GF-D8 (cell line): Measurements from ENCODE around the gene DRAXIN.

Experiments
- DNase-seq: peaks from one replicate; lab custom pipeline; 2025; lab: John Stamatoyannopoulos, UW

Gene DRAXIN

GRCh38 chr1:11691302-11691914 is at the start of gene DRAXIN:
Gene DRAXIN, plus strand, starts transcription at chr1:11691710. Its CDS starts 14,549 bp downstream, at chr1:11706259.
- DNase-seq: no peak

DNA sequence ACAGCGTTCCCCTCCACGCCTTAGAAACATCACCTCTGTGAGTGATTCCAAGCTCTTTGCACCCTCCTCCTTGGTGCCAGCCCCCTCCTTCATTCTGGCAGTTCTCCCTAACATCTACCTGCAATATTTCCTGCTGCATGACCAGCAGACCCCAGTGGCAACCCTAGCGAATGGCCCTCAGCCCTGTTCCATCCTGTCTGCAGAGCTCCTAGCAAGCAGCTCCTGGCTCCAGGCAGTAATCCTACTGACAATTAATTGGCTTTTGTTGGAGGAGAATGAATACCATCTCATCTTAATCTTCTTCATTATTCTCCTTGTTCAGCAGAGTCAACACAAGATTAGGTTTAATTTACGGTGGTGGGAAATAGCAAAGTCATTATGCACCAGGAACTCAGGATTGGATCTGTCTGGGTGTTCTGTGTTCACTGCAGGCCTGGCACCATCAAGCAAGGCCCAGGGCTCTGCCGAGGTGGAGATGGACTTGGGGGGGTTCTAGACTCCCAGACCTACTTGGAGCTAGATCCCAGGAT is 49.7 kb upstream of the DRAXIN start:
- DNase-seq: no peak

GRCh38 chr1:11642418-11643017 is 49.0 kb upstream of the DRAXIN start:
- DNase-seq: peak; percentile 5

- no peak for DNase-seq
Observed at GRCh38 chr1:11643782-11644181, 47.7 kb upstream of the DRAXIN start.

DNA sequence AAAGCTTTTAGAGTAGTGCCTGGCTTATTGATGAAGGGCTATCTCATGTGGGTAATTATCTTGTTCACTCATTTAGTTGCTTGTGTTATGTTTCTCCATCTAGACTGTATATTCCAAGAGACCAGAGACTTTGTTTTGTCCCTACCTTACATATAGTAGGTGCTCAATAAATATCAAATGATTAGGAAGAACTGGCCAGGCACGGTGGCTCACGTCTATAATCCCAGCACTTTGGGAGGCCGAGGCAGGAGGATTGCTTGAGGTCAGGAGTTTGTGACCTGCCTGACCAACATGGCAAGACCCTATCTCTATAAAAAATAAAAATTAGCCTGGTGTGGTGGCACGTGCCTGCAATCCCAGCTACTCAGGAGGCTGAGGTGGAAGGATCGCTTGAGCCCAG is 46.2 kb upstream of the DRAXIN start:
- DNase-seq: no peak

GRCh38 chr1:11645670-11646265 is 45.7 kb upstream of the DRAXIN start:
- peak; percentile 36 for DNase-seq

- DNase-seq: no peak
Observed at GRCh38 chr1:11646317-11646716, 45.2 kb upstream of the DRAXIN start.

GRCh38 chr1:11647333-11647732 is 44.2 kb upstream of the DRAXIN start:
- DNase-seq: no peak

DNA sequence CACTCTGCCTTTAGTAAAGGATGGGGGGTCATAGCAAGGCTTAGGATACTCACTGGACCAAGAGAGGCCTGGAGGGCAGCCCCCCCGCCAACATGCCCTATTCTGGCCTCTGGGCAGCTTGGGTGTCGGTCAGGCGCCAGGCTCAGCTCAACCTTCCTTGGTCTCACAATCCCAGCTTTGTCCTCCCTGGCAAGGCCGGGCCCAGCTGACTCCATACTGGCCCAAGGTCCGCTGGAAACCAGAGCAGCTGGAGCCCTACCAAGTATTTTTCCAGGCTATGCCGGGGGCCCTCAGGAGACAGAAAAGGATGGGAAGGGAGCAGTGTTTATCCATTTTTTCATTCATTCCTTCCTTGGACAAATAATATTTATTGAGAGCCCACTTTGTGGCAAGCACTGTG is 43.5 kb upstream of the DRAXIN start:
- DNase-seq: no peak

DNA sequence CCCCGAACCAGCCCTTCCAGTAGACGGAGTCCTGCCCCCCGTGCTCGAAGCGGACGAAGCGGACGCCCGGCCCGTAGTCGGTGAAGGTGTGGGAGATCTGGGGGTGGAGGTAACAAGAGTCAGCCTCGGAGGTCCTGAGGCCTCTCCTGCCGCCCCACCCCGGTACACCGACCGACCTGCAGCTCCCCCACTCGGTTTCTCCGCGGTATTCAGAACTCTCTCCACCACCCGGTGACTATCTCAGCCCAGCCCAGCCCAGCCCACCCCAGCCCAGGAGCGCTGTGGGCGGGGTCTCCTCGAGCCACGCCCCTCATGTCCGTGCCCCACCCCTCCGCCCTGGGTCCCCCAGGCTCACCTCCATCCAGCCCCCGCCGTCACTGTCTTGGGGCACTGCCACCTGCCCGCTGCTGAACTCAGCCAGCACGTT is 42.8 kb upstream of the DRAXIN start:
- no peak for DNase-seq

DNA sequence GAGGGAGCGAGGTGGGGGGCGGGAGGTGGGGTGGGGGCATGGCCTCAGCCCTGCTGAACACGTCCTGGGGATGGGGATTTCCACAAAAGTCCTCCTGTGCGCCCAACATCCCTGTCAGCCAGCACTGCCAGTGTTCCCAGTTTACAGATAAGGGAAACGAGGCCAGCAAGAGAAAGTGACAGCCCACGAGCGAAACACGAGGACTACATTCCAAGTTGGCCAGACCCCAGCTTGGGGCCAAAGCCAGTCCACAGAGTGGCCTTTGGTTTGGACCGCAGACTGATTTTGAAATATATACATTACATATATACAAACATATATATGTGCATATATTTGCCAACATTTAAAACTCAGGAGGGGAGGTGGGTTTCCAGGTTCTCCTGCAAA is 42.3 kb upstream of the DRAXIN start:
- no peak for DNase-seq

DNA sequence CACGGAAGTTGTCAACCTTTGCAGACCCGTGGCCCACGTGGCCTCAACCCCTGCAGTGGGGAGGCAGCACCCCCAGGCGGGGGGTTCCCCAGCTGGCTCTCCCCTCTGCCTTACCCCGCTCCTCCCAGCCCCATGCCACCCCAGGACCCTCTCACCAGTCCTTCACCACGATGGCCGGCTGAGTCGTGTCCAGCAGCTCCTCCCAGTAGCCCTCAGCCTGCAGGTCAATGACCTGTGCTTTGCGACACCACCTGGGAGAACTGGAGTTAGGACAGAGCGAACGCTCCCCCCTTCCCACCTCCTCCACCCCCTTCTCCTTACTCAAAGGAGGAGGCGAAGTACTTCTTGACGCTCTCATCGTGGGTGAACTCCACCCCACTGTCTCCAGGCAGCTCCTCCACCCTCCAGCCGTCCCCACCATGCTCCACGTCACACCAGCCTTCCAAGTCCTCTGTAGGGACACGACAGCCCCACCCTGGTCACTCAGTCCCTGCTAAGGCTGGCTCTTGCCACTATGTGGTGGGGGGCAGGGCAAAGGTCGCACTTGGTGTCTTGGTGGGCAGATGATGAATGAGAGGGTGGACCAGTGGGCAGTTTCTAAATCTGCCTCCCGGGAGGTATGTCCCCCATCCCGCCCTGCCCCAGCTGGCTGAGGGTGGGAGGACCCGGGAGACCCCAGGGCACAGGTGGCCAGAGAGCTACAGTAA is 41.7 kb upstream of the DRAXIN start:
- DNase-seq: no peak

DNA sequence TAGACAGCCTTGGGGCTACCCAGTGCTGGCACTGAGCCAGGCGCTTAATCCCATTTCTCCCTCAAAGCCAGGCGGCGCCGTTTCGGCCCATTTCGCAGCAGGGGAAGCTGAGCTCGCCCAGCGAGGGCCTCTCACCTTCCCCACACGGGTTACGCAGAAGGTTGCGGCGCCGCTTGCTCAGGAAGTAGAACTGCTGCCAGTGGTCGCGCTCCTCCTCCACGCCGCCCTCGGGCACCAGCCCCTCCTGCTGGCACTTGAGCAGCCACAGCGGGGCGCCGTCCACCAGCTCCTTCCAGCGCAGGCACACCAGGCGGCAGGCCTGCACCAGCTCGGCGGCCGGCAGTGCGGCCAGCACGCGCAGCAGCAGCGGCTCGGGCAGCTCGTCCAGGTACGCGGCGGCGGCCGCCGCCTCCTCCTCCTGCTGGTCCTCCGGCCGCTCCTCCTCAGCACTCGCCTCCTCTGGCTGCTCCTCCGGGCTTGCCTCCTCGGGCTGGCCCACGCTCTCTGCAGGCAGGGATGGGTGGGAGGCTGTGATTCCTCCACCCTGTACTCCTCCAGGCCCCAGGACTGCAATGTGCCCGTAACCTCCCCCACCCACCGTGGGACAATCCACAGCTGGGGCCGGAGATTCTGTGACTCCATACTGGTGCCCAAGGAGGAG is 41.0 kb upstream of the DRAXIN start:
- peak; percentile 65 for DNase-seq

GRCh38 chr1:11651017-11651416 is 40.5 kb upstream of the DRAXIN start:
- DNase-seq: no peak

- DNase-seq: no peak
Observed at GRCh38 chr1:11652203-11652780, 39.2 kb upstream of the DRAXIN start.

DNA sequence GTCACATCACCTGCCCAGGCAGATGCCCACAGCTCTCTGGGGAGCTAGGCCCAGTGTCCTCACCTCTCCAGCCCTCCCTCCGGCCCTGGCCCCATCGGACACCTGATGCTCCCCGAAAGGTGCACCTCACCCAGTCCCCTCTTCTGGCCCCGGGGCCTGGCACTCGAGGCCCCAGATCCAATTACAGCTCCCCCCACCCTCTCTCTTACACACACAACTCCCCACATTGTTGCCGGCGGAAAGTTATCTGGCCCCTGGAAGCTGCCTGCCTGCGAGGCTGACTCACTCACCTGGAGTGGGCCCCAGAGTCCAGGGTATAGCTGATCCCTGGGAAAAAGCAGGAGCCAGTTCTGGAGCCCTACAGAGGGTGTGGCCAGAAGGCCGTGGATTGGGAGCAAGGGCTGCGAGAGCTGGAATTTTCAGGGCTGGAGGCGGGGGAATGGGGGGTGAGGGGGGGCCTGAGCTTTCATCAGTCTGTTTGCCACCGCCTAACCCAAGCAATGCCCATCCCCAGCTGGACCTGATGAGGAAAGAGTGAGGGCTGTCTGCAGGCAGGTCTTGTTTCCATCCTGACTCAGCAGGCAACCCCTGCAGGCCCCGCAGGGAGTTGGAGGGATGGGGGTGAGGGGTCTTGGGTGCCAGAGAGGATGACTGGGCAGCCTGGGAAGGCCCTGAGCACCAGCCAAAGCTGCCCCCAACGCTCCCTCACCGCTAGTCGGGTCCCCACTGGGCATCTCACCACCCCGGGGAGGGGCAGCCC is 38.2 kb upstream of the DRAXIN start:
- no peak for DNase-seq

GRCh38 chr1:11653861-11654136 is 37.7 kb upstream of the DRAXIN start:
- DNase-seq: no peak

DNA sequence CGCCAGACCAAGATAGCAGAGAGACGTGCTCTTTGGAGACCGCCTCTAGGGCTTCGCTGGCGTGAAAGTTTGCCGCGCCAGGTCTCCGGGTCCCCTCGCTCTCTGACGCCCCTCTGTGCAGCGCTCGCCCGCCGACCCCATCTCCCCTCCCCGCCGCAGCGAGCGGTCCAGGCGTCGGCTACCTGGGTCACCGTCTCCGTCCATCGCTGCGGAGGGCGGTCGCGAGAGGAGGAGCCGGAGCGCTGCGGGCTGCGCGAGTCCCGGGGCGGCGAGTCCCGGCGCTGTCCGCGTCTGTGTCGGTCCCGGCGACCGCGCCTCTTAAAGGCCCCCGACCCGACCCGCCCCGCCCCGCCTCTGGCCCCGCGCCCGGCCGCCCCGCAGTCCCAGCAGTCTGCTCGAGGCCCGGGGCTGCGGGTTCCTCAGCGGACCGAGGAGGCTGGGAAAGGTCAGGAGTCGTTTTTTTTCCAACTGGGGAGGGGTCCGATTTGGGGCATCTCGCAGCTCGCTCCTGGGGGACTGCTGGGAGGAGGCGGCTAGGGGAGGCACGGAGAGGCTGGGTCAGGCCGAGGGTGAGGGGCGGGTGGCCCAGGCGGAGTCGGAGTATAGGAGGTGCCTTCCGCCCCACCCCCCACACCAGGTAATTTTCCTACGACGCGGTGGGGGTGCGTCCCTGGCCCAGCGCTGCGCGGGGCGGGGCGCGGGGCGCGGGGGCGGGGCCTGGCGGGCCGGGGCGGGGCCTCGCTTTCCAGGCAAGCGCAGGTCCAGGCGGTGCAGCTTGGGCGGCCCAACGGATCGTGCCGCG is 37.2 kb upstream of the DRAXIN start, which contains the start of the genes FBXO2 and FBXO44:
FBXO2 (minus strand) TSS at position 293 of the 802 bp plus-strand sequence; CDS start at position 204, 89 bp downstream.
FBXO44 (plus strand) TSS at position 741 of the 802 bp plus-strand sequence. CDS start 959 bp downstream, outside the sequence.
- no peak for DNase-seq

GRCh38 chr1:11654939-11655808 is 36.3 kb upstream of the DRAXIN start:
- DNase-seq: no peak
